SK-N-SH (cell line): ENCODE measurements around the gene LOXHD1. TPM values are rescaled to one million over a fixed set of nuclear protein-coding genes. Genes with fewer than 3 reads are reported as not detected.
A peak's percentile ranks its signal among the peaks of the same experiment; 100 is the strongest.

Experiments
- CTCF ChIA-PET: fragments of 300-600, 350-600 bp; formaldehyde crosslinking; extraction: SDS; loops from one replicate; lab custom pipeline; 2021; lab: Yijun Ruan, JAX
- POLR2A ChIA-PET: fragments of 350-600 bp; sonication (Branson Sonifier 250); formaldehyde crosslinking; extraction: SDS; loops from one replicate; lab custom pipeline; 2020; ENCODE audit warnings: antibody characterized with exemption, inconsistent platforms; lab: Yijun Ruan, JAX
- DNase-seq: peaks from one replicate; pipeline ENCODE4 v3.0.0; 2012
- H2AFZ ChIP-seq: fragments of 200-600 bp; sonication (generic); 2 replicates; pipeline ENCODE4 v1.8.1; 2016; ENCODE audit warnings: antibody characterized with exemption, mild to moderate bottlenecking, low read depth
- H3F3A ChIP-seq: fragments of 200-600 bp; sonication (generic); replicated peaks from 2 replicates; pipeline ENCODE3; 2016; ENCODE audit warnings: antibody characterized with exemption, mild to moderate bottlenecking; ENCODE audit not compliant: insufficient read depth
- H3K27ac ChIP-seq, 2 experiments: fragments of 200-500 bp in 1 of 2; fragments of 200-600 bp in 1 of 2; sonication (Bioruptor generic) in 1 of 2; sonication (generic), shearing (Covaris generic) in 1 of 2; 2 replicates each; pipeline versions ENCODE4 v1.5.1 to v1.6.1; 2014 to 2016; ENCODE audit warnings: low read depth in 2 of 2, inconsistent platforms in 1 of 2, low read length in 1 of 2, mild to moderate bottlenecking in 1 of 2, mixed read lengths in 1 of 2
- H3K27me3 ChIP-seq: fragments of 200-600 bp; sonication (generic), shearing (Covaris generic); 2 replicates; pipeline ENCODE4 v1.6.1; 2016; ENCODE audit warnings: mixed run types; ENCODE audit not compliant: insufficient read depth
- H3K36me3 ChIP-seq, 2 experiments: fragments of 200-500 bp in 1 of 2; fragments of 200-600 bp in 1 of 2; sonication (Bioruptor generic) in 1 of 2; sonication (generic) in 1 of 2; replicated peaks in 1 of 2; 2 replicates each; pipeline versions ENCODE3 to v1.5.1; 2014 to 2016; ENCODE audit warnings: low read length in 1 of 2, mild to moderate bottlenecking in 1 of 2; ENCODE audit not compliant: insufficient read depth in 2 of 2, control insufficient read depth in 1 of 2
- H3K4me1 ChIP-seq, 2 experiments: fragments of 200-500 bp in 1 of 2; fragments of 200-600 bp in 1 of 2; sonication (Bioruptor generic) in 1 of 2; sonication (generic), shearing (Covaris generic) in 1 of 2; 2 replicates each; pipeline versions ENCODE4 v1.5.1 to v1.6.1; 2014 to 2016; ENCODE audit warnings: low read depth in 1 of 2, low read length in 1 of 2, mixed run types in 1 of 2; ENCODE audit not compliant: insufficient read depth in 2 of 2, control insufficient read depth in 1 of 2
- H3K4me2 ChIP-seq: fragments of 200-600 bp; sonication (generic), shearing (Covaris generic); 2 replicates; pipeline ENCODE4 v1.6.1; 2017; ENCODE audit warnings: mixed run types
- H3K4me3 ChIP-seq, 2 experiments: fragments of 200-500 bp in 1 of 2; fragments of 200-600 bp in 1 of 2; sonication (Bioruptor generic) in 1 of 2; sonication (generic), shearing (Covaris generic) in 1 of 2; 2 replicates each; pipeline versions ENCODE4 v1.5.1 to v1.8.1; 2014 to 2016; ENCODE audit warnings: low read depth in 2 of 2, inconsistent platforms in 1 of 2, low read length in 1 of 2, mild to moderate bottlenecking in 1 of 2, mixed read lengths in 1 of 2, moderate library complexity in 1 of 2
- H3K79me2 ChIP-seq: fragments of 200-600 bp; sonication (generic); 2 replicates; pipeline ENCODE4 v1.8.1; 2017; ENCODE audit warnings: mild to moderate bottlenecking; ENCODE audit not compliant: insufficient read depth
- H3K9ac ChIP-seq: fragments of 200-600 bp; sonication (generic); 2 replicates; pipeline ENCODE4 v1.6.1; 2017; ENCODE audit warnings: mixed run types
- H3K9me2 ChIP-seq: fragments of 200-600 bp; sonication (generic); 2 replicates; pipeline ENCODE4 v1.6.1; 2017; ENCODE audit warnings: mixed run types
- H3K9me3 ChIP-seq: fragments of 200-600 bp; sonication (generic); 2 replicates; pipeline ENCODE4 v1.6.1; 2017; ENCODE audit warnings: mixed run types, mild to moderate bottlenecking, moderate library complexity
- H4K20me1 ChIP-seq: fragments of 200-600 bp; sonication (generic); 2 replicates; pipeline ENCODE4 v1.6.1; 2017; ENCODE audit warnings: mild to moderate bottlenecking, mixed run types; ENCODE audit not compliant: insufficient read depth
- FOSL2 ChIP-seq: IDR thresholded peaks from 2 replicates; pipeline ENCODE4 v1.4.0; 2012; ENCODE audit warnings: low read depth, mild to moderate bottlenecking, moderate library complexity, borderline replicate concordance
- FOXM1 ChIP-seq: IDR thresholded peaks from 2 replicates; pipeline ENCODE4 v1.4.0; 2012; ENCODE audit warnings: low read depth, mild to moderate bottlenecking
- MAX ChIP-seq: IDR thresholded peaks from 2 replicates; pipeline ENCODE4 v1.4.0; 2012; ENCODE audit warnings: low read depth
- MXI1 ChIP-seq: IDR thresholded peaks from 2 replicates; pipeline ENCODE4 v1.6.1; 2012; ENCODE audit warnings: mild to moderate bottlenecking, low read depth, low read length, improper control_type of control experiment
- NRF1 ChIP-seq: IDR thresholded peaks from 2 replicates; pipeline ENCODE4 v1.6.1; 2012; ENCODE audit warnings: low read depth, mild to moderate bottlenecking, low read length
- RAD21 ChIP-seq: IDR thresholded peaks from 2 replicates; pipeline ENCODE4 v1.6.1; 2012; ENCODE audit warnings: mild to moderate bottlenecking, low read length
- WGBS: methylation state at CpG from one replicate; pipeline ENCODE4 v1.1.6; 2017; ENCODE audit warnings: low lambda C conversion rate; 5-methylcytosine and 5-hydroxymethylcytosine counted together
- polyA plus RNA-seq, 3 experiments: library from polyadenylated mRNA; depleted of rRNA; stranded (reverse); fragments of >200 nt; gene quantifications; 2 replicates each; pipeline ENCODE4 v1.2.3, GENCODE V29; 2012
- TF ChIP-seq, protein P1 (sequence below): fragments of 150-350 bp; IDR thresholded peaks from 2 replicates; pipeline ENCODE4 v1.6.1; 2016; ENCODE audit warnings: mild to moderate bottlenecking, low read depth, low read length
- TF ChIP-seq, protein P2 (sequence below): IDR thresholded peaks from 2 replicates; pipeline ENCODE4 v1.6.1; 2012; ENCODE audit warnings: mild to moderate bottlenecking, low read depth, low read length, moderate library complexity

The LOXHD1 gene
- polyA plus RNA-seq, 1 of the 3 experiments (the other 2 are of a cell fraction): not detected

DNA sequence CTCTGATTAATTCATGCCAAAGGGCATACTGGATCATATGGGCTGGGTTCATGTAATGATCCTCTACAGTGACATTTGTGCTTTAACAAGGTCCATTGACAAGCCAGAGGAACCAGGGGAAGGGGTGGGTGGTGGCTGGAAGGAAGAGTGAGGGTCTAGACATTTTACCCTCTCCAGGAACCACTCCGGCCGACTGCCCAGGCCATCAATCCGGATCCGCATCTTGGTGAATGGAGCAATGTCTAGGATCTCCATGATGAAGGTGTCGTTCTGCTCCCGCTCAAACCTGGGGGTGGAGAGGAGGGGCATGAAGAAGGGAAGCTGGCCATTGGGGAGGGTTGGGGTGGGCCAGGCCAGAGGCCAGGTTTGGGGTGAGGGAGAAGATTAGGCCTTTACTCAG lies 147.5 kb downstream of the LOXHD1 start:
- Histone ChIP-seq H2AFZ (no peak overlapping the region), H3F3A (no peaks in the 10 kb centered on the region), H3K4me3 (no peak overlapping the region), H3K4me1 (no peaks in the 10 kb centered on the region)
- DNase-seq: no peak
- POLR2A ChIA-PET: no interaction called here
- TF ChIP-seq FOXM1 (no peak), MXI1 (no peak), MAX (no peak)
- TF ChIP-seq, protein P1, sequence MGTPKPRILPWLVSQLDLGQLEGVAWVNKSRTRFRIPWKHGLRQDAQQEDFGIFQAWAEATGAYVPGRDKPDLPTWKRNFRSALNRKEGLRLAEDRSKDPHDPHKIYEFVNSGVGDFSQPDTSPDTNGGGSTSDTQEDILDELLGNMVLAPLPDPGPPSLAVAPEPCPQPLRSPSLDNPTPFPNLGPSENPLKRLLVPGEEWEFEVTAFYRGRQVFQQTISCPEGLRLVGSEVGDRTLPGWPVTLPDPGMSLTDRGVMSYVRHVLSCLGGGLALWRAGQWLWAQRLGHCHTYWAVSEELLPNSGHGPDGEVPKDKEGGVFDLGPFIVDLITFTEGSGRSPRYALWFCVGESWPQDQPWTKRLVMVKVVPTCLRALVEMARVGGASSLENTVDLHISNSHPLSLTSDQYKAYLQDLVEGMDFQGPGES: no peak
- TF ChIP-seq, all 33 proteins: peak for 0
- H3K36me3 ChIP-seq: no peaks in the 10 kb centered on the region
- no peaks in the 10 kb centered on the region for H3K27me3 ChIP-seq
- H3K9me3 ChIP-seq: no peaks in the 10 kb centered on the region
- no peak overlapping the region for H3K9ac ChIP-seq
- H3K9me2 ChIP-seq: no peaks in the 10 kb centered on the region
- H3K79me2 ChIP-seq: no peaks in the 10 kb centered on the region
- H4K20me1 ChIP-seq: no peaks in the 10 kb centered on the region
- no peak overlapping the region for H3K4me2 ChIP-seq
- 77% methylated on average over 6 of the region's 6 CpGs for WGBS
- CTCF ChIA-PET: interaction anchor here (1.4 to 1.7 kb wide), 4 partner anchors 9 to 337 kb away, joined by 3 to 5 read pairs (median 4); a partner anchor contains a TSS
- H3K27ac ChIP-seq: no peak overlapping the region

- POLR2A ChIA-PET: no interaction called here
- no peak overlapping the region for H3K9ac ChIP-seq
- H3K27ac ChIP-seq: no peak overlapping the region
- H3F3A ChIP-seq: no peaks in the 10 kb centered on the region
- no peaks in the 10 kb centered on the region for H4K20me1 ChIP-seq
- no peaks in the 10 kb centered on the region for H3K9me2 ChIP-seq
- no peak overlapping the region for H3K4me2 ChIP-seq
- CTCF ChIA-PET: interaction anchor here (1.1 kb wide), 2 partner anchors 27 to 226 kb away, joined by 3 to 5 read pairs; no protein-coding TSS in a partner anchor
- H3K4me1 ChIP-seq: no peaks in the 10 kb centered on the region
- DNase-seq: no peak
- no peaks in the 10 kb centered on the region for H3K27me3 ChIP-seq
- H3K4me3 ChIP-seq: no peak overlapping the region
- H3K36me3 ChIP-seq: no peaks in the 10 kb centered on the region
- no peak overlapping the region for H2AFZ ChIP-seq
- no peaks in the 10 kb centered on the region for H3K79me2 ChIP-seq
- 0 out of 2 replicates have a peak, but pooled peaks have one; percentile 5 for TF ChIP-seq RAD21
- no peak for TF ChIP-seq FOSL2
- no peaks in the 10 kb centered on the region for H3K9me3 ChIP-seq
- WGBS: 68% methylated on average over 11 of the region's 14 CpGs
Measured at GRCh38 chr18:46506974-46507586, 149.9 kb downstream of the LOXHD1 start.

- no peak overlapping the region for H2AFZ ChIP-seq
- no peak overlapping the region for H3K27ac ChIP-seq
- no peak overlapping the region for H3K4me3 ChIP-seq
- TF ChIP-seq MXI1 (no peak), NRF1 (no peak)
- TF ChIP-seq, protein P2, sequence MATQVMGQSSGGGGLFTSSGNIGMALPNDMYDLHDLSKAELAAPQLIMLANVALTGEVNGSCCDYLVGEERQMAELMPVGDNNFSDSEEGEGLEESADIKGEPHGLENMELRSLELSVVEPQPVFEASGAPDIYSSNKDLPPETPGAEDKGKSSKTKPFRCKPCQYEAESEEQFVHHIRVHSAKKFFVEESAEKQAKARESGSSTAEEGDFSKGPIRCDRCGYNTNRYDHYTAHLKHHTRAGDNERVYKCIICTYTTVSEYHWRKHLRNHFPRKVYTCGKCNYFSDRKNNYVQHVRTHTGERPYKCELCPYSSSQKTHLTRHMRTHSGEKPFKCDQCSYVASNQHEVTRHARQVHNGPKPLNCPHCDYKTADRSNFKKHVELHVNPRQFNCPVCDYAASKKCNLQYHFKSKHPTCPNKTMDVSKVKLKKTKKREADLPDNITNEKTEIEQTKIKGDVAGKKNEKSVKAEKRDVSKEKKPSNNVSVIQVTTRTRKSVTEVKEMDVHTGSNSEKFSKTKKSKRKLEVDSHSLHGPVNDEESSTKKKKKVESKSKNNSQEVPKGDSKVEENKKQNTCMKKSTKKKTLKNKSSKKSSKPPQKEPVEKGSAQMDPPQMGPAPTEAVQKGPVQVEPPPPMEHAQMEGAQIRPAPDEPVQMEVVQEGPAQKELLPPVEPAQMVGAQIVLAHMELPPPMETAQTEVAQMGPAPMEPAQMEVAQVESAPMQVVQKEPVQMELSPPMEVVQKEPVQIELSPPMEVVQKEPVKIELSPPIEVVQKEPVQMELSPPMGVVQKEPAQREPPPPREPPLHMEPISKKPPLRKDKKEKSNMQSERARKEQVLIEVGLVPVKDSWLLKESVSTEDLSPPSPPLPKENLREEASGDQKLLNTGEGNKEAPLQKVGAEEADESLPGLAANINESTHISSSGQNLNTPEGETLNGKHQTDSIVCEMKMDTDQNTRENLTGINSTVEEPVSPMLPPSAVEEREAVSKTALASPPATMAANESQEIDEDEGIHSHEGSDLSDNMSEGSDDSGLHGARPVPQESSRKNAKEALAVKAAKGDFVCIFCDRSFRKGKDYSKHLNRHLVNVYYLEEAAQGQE: peak; percentile 91
- 33% methylated on average over 2 of the region's 2 CpGs for WGBS
- no peaks in the 10 kb centered on the region for H4K20me1 ChIP-seq
- no peaks in the 10 kb centered on the region for H3K9me3 ChIP-seq
- no peaks in the 10 kb centered on the region for H3F3A ChIP-seq
- no peak overlapping the region for H3K4me2 ChIP-seq
- no peak overlapping the region for H3K9ac ChIP-seq
- no peaks in the 10 kb centered on the region for H3K4me1 ChIP-seq
- no peaks in the 10 kb centered on the region for H3K79me2 ChIP-seq
- no peaks in the 10 kb centered on the region for H3K36me3 ChIP-seq
- ChIA-PET POLR2A (no interaction called here), CTCF (no interaction called here)
- DNase-seq: no peak
- no peaks in the 10 kb centered on the region for H3K27me3 ChIP-seq
- no peaks in the 10 kb centered on the region for H3K9me2 ChIP-seq
Measured at GRCh38 chr18:46502444-46502843, 154.6 kb downstream of the LOXHD1 start.
